ENCODE data around the gene FLRT2.

- TF ChIP-seq POLR2A (IDR thresholded peaks at IDR 0.05; ENCODE audit: low read depth, low read length): no peak
- no peak for TF ChIP-seq POLR2AphosphoS5 (IDR thresholded peaks at IDR 0.05; ENCODE audit: low read depth, low read length)
- no peak for TF ChIP-seq TAF1 (IDR thresholded peaks at IDR 0.05; ENCODE audit: borderline replicate concordance, low read depth, low read length)
Observed at GRCh38 chr14:85675957-85676356, 146.0 kb downstream of the FLRT2 start.
